GM10266 (cell line): Measurements from ENCODE around the gene SSC4D.
"Not testable (repeated sequence)": the region's sequence is repeated elsewhere in the genome, so short reads cannot be mapped to it uniquely, and the experiment has no call there.

Source experiments
- DNase-seq: peaks from one replicate; pipeline ENCODE4 v3.0.0; 2012; ENCODE audit errors: extremely low spot score
- TF ChIP-seq, protein P1 (sequence below): IDR thresholded peaks from 2 replicates; pipeline ENCODE4 v1.5.1; 2012; ENCODE audit warnings: mild to moderate bottlenecking, low read depth; ENCODE audit not compliant: control insufficient read depth, insufficient read depth; ENCODE audit errors: missing control alignments

SSC4D gene

GRCh38 chr7:76428868-76429805 lies 19.6 kb upstream of the SSC4D start:
- TF ChIP-seq, protein P1, sequence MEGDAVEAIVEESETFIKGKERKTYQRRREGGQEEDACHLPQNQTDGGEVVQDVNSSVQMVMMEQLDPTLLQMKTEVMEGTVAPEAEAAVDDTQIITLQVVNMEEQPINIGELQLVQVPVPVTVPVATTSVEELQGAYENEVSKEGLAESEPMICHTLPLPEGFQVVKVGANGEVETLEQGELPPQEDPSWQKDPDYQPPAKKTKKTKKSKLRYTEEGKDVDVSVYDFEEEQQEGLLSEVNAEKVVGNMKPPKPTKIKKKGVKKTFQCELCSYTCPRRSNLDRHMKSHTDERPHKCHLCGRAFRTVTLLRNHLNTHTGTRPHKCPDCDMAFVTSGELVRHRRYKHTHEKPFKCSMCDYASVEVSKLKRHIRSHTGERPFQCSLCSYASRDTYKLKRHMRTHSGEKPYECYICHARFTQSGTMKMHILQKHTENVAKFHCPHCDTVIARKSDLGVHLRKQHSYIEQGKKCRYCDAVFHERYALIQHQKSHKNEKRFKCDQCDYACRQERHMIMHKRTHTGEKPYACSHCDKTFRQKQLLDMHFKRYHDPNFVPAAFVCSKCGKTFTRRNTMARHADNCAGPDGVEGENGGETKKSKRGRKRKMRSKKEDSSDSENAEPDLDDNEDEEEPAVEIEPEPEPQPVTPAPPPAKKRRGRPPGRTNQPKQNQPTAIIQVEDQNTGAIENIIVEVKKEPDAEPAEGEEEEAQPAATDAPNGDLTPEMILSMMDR: no peak

GRCh38 chr7:76428149-76428823 lies 18.8 kb upstream of the SSC4D start:
- DNase-seq: no peak
- TF ChIP-seq, protein P1: no peak

More at GRCh38 chr7:76428868-76429805, 19.6 kb upstream of the SSC4D start:
- no peak for DNase-seq

DNA sequence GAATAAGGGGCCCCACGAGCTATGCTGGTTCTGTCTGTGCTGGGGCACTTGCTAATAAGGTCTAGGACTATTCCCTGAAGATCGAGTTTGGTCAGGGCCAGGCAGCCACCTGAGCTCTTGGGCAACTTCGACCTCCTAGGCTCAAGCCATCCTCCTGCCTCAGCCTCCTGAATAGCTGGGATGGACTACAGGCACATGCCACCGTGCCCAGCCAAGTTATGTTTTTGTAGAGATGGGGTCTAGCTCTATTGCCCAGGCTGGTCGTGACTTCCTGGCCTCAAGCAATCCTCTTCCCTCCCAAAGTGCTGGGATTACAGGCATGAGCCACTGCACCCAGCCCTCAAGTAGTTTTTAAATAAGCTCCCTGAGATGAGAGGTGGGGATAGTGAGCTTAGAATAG lies 18.1 kb upstream of the SSC4D start:
- TF ChIP-seq, protein P1: no peak
- DNase-seq: no peak

- TF ChIP-seq, protein P1: no peak
- no peak for DNase-seq
Measured at GRCh38 chr7:76426246-76426645, 16.7 kb upstream of the SSC4D start.

GRCh38 chr7:76425558-76425957 lies 16.1 kb upstream of the SSC4D start:
- not testable (repeated sequence) for DNase-seq

DNA sequence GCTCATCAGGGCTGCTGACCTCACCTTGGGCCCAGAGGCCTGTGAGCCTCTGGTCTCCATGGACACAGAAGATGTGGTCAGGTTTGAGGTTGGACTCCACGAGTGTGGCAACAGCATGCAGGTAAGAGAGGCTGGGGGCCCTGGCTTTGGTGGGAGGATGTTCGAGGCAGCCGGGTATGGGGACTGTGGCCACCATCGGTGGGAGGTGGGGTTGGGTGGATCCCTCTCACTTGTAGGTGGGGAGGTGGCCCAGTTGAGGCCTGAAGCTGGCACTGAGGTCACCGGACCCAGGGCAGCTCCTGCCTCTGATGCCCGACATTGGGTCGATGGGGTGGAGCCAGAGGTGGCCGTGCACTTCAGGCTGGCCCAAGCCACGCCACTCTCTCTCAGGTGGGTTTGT lies 15.7 kb upstream of the SSC4D start:
- DNase-seq: no peak
- TF ChIP-seq, protein P1: no peak

DNA sequence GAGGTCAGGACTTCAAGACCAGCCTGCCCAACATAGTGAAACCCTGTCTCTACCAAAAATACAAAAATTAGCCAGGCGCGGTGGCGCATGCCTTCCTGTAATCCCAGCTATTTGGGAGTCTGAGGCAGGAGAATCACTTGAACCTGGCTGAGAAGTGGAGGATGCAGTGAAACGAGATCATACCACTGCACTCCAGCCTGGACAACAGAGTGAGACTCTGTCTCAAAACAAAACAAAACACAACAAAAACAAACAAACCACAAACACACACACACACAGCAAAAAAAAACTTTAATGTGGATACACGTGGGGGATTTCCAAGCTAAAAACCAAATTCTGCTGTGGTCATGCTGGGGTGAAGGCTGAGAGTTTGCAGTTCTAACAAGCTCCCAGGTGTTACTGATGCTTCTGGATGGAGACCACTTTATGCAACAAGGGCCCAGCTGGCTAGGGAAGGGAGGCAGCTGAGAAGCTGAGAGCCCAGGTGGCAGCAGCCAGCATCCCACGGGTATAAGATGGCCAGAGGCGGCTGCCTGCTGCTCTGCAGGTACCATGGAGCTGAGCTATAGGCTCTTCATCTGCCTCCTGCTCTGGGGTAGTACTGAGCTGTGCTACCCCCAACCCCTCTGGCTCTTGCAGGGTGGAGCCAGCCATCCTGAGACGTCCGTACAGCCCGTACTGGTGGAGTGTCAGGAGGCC lies 15.1 kb upstream of the SSC4D start, which contains the start of gene ZP3:
Gene ZP3, plus strand, starts transcription at position 538 of the 699 bp plus-strand sequence. Its CDS starts 15 bp downstream, at position 553.
- DNase-seq: no peak
- TF ChIP-seq, protein P1: no peak
